ENCODE data around the gene GRIA4.

GRCh38 chr11:105699203-105699602 lies 89.3 kb downstream of the GRIA4 start:
- no peak for TF ChIP-seq CTCF (IDR thresholded peaks at IDR 0.05; ENCODE audit: low read depth, low read length)
- TF ChIP-seq POLR2A (IDR thresholded peaks at IDR 0.05; ENCODE audit: extremely low read depth, insufficient read length) = no peak
- TF ChIP-seq MAX (IDR thresholded peaks at IDR 0.05; ENCODE audit: low read depth, low read length) = no peak
- no peak for TF ChIP-seq MYC (IDR thresholded peaks at IDR 0.05; ENCODE audit: low read depth, low read length)

Measured in NB4 (cell line).